SKM-1 treated with dmso at 0.1 percent for 144 hours (cell line): ENCODE results near the gene FRMD4A.
A peak's percentile ranks its signal among the peaks of the same experiment; 100 is the strongest.

Source experiments
- DNase-seq: peaks from one replicate; lab custom pipeline; 2025; ENCODE audit not compliant: unreplicated experiment; lab: John Stamatoyannopoulos, UW

The FRMD4A gene

GRCh38 chr10:14191871-14192270 is 138.9 kb downstream of the FRMD4A start:
- DNase-seq = no peak

- DNase-seq = no peak
Measured at GRCh38 chr10:14191407-14191806, 139.3 kb downstream of the FRMD4A start.

GRCh38 chr10:14190702-14191101 is 140.0 kb downstream of the FRMD4A start:
- DNase-seq = no peak

- DNase-seq = peak; percentile 5
Measured at GRCh38 chr10:14186245-14186644, 144.5 kb downstream of the FRMD4A start.

- DNase-seq = peak; percentile 83
Measured at GRCh38 chr10:14185316-14186045, 145.2 kb downstream of the FRMD4A start.

- peak; percentile 22 for DNase-seq
Measured at GRCh38 chr10:14184841-14185315, 145.8 kb downstream of the FRMD4A start.

GRCh38 chr10:14182781-14183180 is 147.9 kb downstream of the FRMD4A start:
- no peak for DNase-seq

GRCh38 chr10:14181567-14181936 is 149.2 kb downstream of the FRMD4A start:
- no peak for DNase-seq

- DNase-seq = no peak
Measured at GRCh38 chr10:14180911-14181566, 149.7 kb downstream of the FRMD4A start.

- peak; percentile 24 for DNase-seq
Measured at GRCh38 chr10:14179251-14179650, 151.5 kb downstream of the FRMD4A start.

- DNase-seq = no peak
Measured at GRCh38 chr10:14173706-14174594, 156.8 kb downstream of the FRMD4A start.

- DNase-seq = no peak
Measured at GRCh38 chr10:14173391-14173705, 157.4 kb downstream of the FRMD4A start.

- DNase-seq = no peak
Measured at GRCh38 chr10:14172336-14172950, 158.3 kb downstream of the FRMD4A start.

GRCh38 chr10:14171336-14171735 is 159.4 kb downstream of the FRMD4A start:
- no peak for DNase-seq

GRCh38 chr10:14163377-14164086 is 167.2 kb downstream of the FRMD4A start:
- DNase-seq = no peak

GRCh38 chr10:14162629-14163344 is 167.9 kb downstream of the FRMD4A start:
- no peak for DNase-seq

GRCh38 chr10:14162061-14162460 is 168.7 kb downstream of the FRMD4A start:
- DNase-seq = no peak

- DNase-seq = no peak
Measured at GRCh38 chr10:14160299-14160698, 170.4 kb downstream of the FRMD4A start.

- no peak for DNase-seq
Measured at GRCh38 chr10:14158575-14158974, 172.1 kb downstream of the FRMD4A start.

GRCh38 chr10:14156104-14156503 is 174.6 kb downstream of the FRMD4A start:
- DNase-seq = no peak
